Small intestine (tissue), 7 donors: ENCODE measurements around the gene MYH11. TPM values are rescaled to one million over a fixed set of nuclear protein-coding genes. Genes with fewer than 3 reads are reported as not detected.

Experiments
- DNase-seq, 2 donors: peaks; one replicate each; pipeline versions ENCODE4 v3.0.0 to v3.0.0-alpha.2; 2013
- FAIRE-seq: peaks from 2 replicates; lab custom pipeline; 2012; peaks lifted over from hg19 to GRCh38; lab: Jason Lieb, UNC
- H3K27ac ChIP-seq, 3 donors: one replicate each; pipeline ENCODE4 v1.5.1; 2013; ENCODE audit warnings: low read length in 2 of 3, mild to moderate bottlenecking in 2 of 3, control low read depth in 1 of 3, inconsistent platforms in 1 of 3, low read depth in 1 of 3, moderate library complexity in 1 of 3
- H3K27me3 ChIP-seq, 3 donors: one replicate each; pipeline ENCODE4 v1.6.1; 2013; ENCODE audit warnings: low read length in 3 of 3, inconsistent platforms in 1 of 3; ENCODE audit not compliant: control insufficient read depth in 3 of 3, insufficient read depth in 3 of 3
- H3K36me3 ChIP-seq, 3 donors: one replicate each; pipeline ENCODE4 v1.6.1; 2013; ENCODE audit warnings: low read length in 3 of 3, inconsistent platforms in 1 of 3, low read depth in 1 of 3, mild to moderate bottlenecking in 1 of 3, moderate library complexity in 1 of 3; ENCODE audit not compliant: control insufficient read depth in 3 of 3, insufficient read depth in 2 of 3
- H3K4me1 ChIP-seq, 3 donors: one replicate each; pipeline ENCODE4 v1.6.1; 2013; ENCODE audit warnings: low read length in 2 of 3, inconsistent platforms in 1 of 3, low read depth in 1 of 3, mild to moderate bottlenecking in 1 of 3, moderate library complexity in 1 of 3; ENCODE audit not compliant: control insufficient read depth in 3 of 3, insufficient read depth in 2 of 3
- H3K4me3 ChIP-seq, 3 donors: one replicate each; pipeline ENCODE4 v1.5.1; 2013; ENCODE audit warnings: low read length in 3 of 3, control low read depth in 1 of 3, inconsistent platforms in 1 of 3, low read depth in 1 of 3, mild to moderate bottlenecking in 1 of 3, moderate library complexity in 1 of 3
- H3K9me3 ChIP-seq, 2 donors: one replicate each; pipeline ENCODE4 v1.6.1; 2013; ENCODE audit warnings: low read depth in 1 of 2, low read length in 1 of 2; ENCODE audit not compliant: control insufficient read depth in 2 of 2, insufficient read depth in 1 of 2
- WGBS, 3 donors: extraction: QIAGEN DNeasy Blood & Tissue Kit; methylation state at CpG; one replicate each; pipeline ENCODE4 v1.1.7; 2013; 5-methylcytosine and 5-hydroxymethylcytosine counted together
- polyA plus RNA-seq, 4 donors: library from polyadenylated mRNA; stranded (reverse) in 3 of 4; unstranded in 1 of 4; fragments of 200-250 nt in 3 of 4; fragments of 120-200 nt in 1 of 4; gene quantifications; one replicate each; pipeline versions ENCODE4 v1.2.1 to v1.2.3, GENCODE V29; 2013
- donor health status: healthy with polysubstance abuse.
- donor health status: control.
- donor health status: control.
- donor health status: Bipolar disorder and iron deficiency.
- donor health status: healthy.

The MYH11 gene
- polyA plus RNA-seq, 4 donors = 3.4 to 89.6 (median 22.3) TPM

GRCh38 chr16:15873301-15873700, 16.5 kb upstream of the MYH11 start:
- no peaks in the 10 kb centered on the region for H3K9me3 ChIP-seq
- DNase-seq (no peak), FAIRE-seq (no peak)
- WGBS, 3 donors = 84 to 93% (median 93%) methylated on average over 2 of the region's 2 CpGs
- peaks cover 5 to 16% (median 11%) of the 10 kb centered on the region in 3 donors for H3K36me3 ChIP-seq
- no peaks in the 10 kb centered on the region for H3K4me1 ChIP-seq
- H3K4me3 ChIP-seq = no peak overlapping the region
- H3K27me3 ChIP-seq = no peaks in the 10 kb centered on the region
- no peak overlapping the region for H3K27ac ChIP-seq

- no peak for DNase-seq
- Histone ChIP-seq H3K9me3 (no peaks in the 10 kb centered on the region), H3K27ac (no peak overlapping the region), H3K4me1 (no peaks in the 10 kb centered on the region), H3K27me3 (no peaks in the 10 kb centered on the region), H3K4me3 (no peak overlapping the region), H3K36me3 (peaks cover 3 to 16% (median 5%) of the 10 kb centered on the region in 3 donors)
- no peak for FAIRE-seq
- 82 to 90% (median 86%) methylated on average over 5 of the region's 5 CpGs for WGBS, 3 donors
Measured at GRCh38 chr16:15870011-15870410, 13.2 kb upstream of the MYH11 start.

GRCh38 chr16:15866451-15866850, 9.6 kb upstream of the MYH11 start:
- FAIRE-seq (no peak), DNase-seq (no peak)
- Histone ChIP-seq H3K4me3 (no peak overlapping the region), H3K27me3 (no peaks in the 10 kb centered on the region), H3K36me3 (peaks cover 3 to 11% (median 5%) of the 10 kb centered on the region in 3 donors), H3K27ac (no peak overlapping the region), H3K9me3 (no peaks in the 10 kb centered on the region), H3K4me1 (no peaks in the 10 kb centered on the region)
- 83 to 93% (median 88%) methylated on average over 5 of the region's 5 CpGs for WGBS, 3 donors

GRCh38 chr16:15865742-15866141, 8.9 kb upstream of the MYH11 start:
- H3K27me3 ChIP-seq = no peaks in the 10 kb centered on the region
- 76 to 92% (median 87%) methylated on average over 7 of the region's 7 CpGs for WGBS, 3 donors
- no peak overlapping the region for H3K4me3 ChIP-seq
- no peak for DNase-seq
- no peaks in the 10 kb centered on the region for H3K4me1 ChIP-seq
- peaks cover 3 to 11% (median 4%) of the 10 kb centered on the region in 3 donors for H3K36me3 ChIP-seq
- H3K9me3 ChIP-seq = no peaks in the 10 kb centered on the region
- H3K27ac ChIP-seq = no peak overlapping the region
- FAIRE-seq = no peak

GRCh38 chr16:15864939-15865338, 8.1 kb upstream of the MYH11 start:
- FAIRE-seq (no peak), DNase-seq (no peak)
- Histone ChIP-seq H3K4me3 (no peak overlapping the region), H3K27me3 (no peaks in the 10 kb centered on the region), H3K4me1 (no peaks in the 10 kb centered on the region), H3K36me3 (peaks cover 3 to 11% (median 4%) of the 10 kb centered on the region in 3 donors), H3K9me3 (no peaks in the 10 kb centered on the region), H3K27ac (no peak overlapping the region)
- WGBS, 3 donors = 85 to 92% (median 89%) methylated on average over 5 of the region's 5 CpGs

- no peak overlapping the region for H3K4me3 ChIP-seq
- peaks cover 6 to 15% (median 13%) of the 10 kb centered on the region in 3 donors for H3K27me3 ChIP-seq
- no peaks in the 10 kb centered on the region for H3K4me1 ChIP-seq
- no peak overlapping the region for H3K27ac ChIP-seq
- DNase-seq (no peak), FAIRE-seq (no peak)
- H3K36me3 ChIP-seq = peaks cover 0 to 5% (median 3%) of the 10 kb centered on the region in 3 donors
- no peaks in the 10 kb centered on the region for H3K9me3 ChIP-seq
- WGBS, 3 donors = 79 to 90% (median 89%) methylated on average over 3 of the region's 3 CpGs
Measured at GRCh38 chr16:15861996-15862395, 5.2 kb upstream of the MYH11 start.

GRCh38 chr16:15858921-15859668, 2.3 kb upstream of the MYH11 start:
- H3K4me1 ChIP-seq = no peaks in the 10 kb centered on the region
- peaks cover 11 to 29% (median 15%) of the 10 kb centered on the region in 3 donors for H3K27me3 ChIP-seq
- no peak for DNase-seq
- no peaks in the 10 kb centered on the region for H3K36me3 ChIP-seq
- peak overlapping the region in 2 of 3 donors; percentile 42 to 61 for H3K27ac ChIP-seq
- FAIRE-seq = no peak
- WGBS, 3 donors = 89 to 93% (median 92%) methylated on average over 12 of the region's 12 CpGs
- no peak overlapping the region for H3K4me3 ChIP-seq
- H3K9me3 ChIP-seq = no peaks in the 10 kb centered on the region

GRCh38 chr16:15857724-15858560, 1.1 kb upstream of the MYH11 start:
- Histone ChIP-seq H3K27ac (peak overlapping the region in 2 of 3 donors; percentile 62 to 67), H3K4me3 (peak overlapping the region in 2 of 3 donors; percentile 10 to 34), H3K36me3 (no peaks in the 10 kb centered on the region), H3K4me1 (no peaks in the 10 kb centered on the region), H3K27me3 (peaks cover 11 to 29% (median 15%) of the 10 kb centered on the region in 3 donors), H3K9me3 (no peaks in the 10 kb centered on the region)
- WGBS, 3 donors = 2 to 6% (median 4%) methylated on average over 41 to 55 of the region's 55 CpGs
- DNase-seq (peak in 1 of 2 donors; percentile 35), FAIRE-seq (no peak)
